Muscle of leg (tissue), 11 donors: ENCODE measurements around the gene NUDT14. TPM values are rescaled to one million over a fixed set of nuclear protein-coding genes. Genes with fewer than 3 reads are reported as not detected.

Experiments
- DNase-seq: peaks from one replicate; pipeline ENCODE4 v3.0.0; 2013
- H3K27ac ChIP-seq: one replicate; pipeline ENCODE4 v1.5.1; 2013; ENCODE audit warnings: mild to moderate bottlenecking, low read length, control low read depth
- H3K27me3 ChIP-seq: one replicate; pipeline ENCODE4 v1.6.1; 2013; ENCODE audit warnings: low read length; ENCODE audit not compliant: control insufficient read depth, insufficient read depth
- H3K36me3 ChIP-seq: one replicate; pipeline ENCODE4 v1.6.1; 2013; ENCODE audit warnings: low read length; ENCODE audit not compliant: control insufficient read depth, insufficient read depth
- H3K4me1 ChIP-seq: one replicate; pipeline ENCODE4 v1.6.1; 2013; ENCODE audit warnings: low read length; ENCODE audit not compliant: control insufficient read depth, insufficient read depth
- H3K4me3 ChIP-seq: one replicate; pipeline ENCODE4 v1.5.1; 2013; ENCODE audit warnings: low read length, control low read depth
- H3K9me3 ChIP-seq: replicated peaks from 2 replicates; pipeline ENCODE4 v1.6.1; 2013; ENCODE audit warnings: low read depth, low read length; ENCODE audit not compliant: control insufficient read depth
- WGBS: methylation state at CpG from one replicate; pipeline ENCODE4 v1.1.5; 2013; ENCODE audit warnings: missing lambda C conversion rate; ENCODE audit not compliant: insufficient coverage; 5-methylcytosine and 5-hydroxymethylcytosine counted together
- polyA plus RNA-seq, 8 donors: library from polyadenylated mRNA; unstranded; fragments of 120-200 nt; gene quantifications; one replicate each; pipeline versions ENCODE4 v1.2.1 to v1.2.3, GENCODE V29; 2013; ENCODE audit warnings: inconsistent platforms in 1 of 8, low replicate concordance in 1 of 8; ENCODE audit not compliant: insufficient read length in 8 of 8, insufficient read depth in 1 of 8
- total RNA-seq: library from RNA; stranded (reverse); fragments of 120-200 nt; gene quantifications from one replicate; pipeline ENCODE4 v1.2.4, GENCODE V29; 2013

The NUDT14 gene
- total and polyA plus RNA-seq, 9 donors = 10.5 to 22.8 (median 16.1) TPM

DNA sequence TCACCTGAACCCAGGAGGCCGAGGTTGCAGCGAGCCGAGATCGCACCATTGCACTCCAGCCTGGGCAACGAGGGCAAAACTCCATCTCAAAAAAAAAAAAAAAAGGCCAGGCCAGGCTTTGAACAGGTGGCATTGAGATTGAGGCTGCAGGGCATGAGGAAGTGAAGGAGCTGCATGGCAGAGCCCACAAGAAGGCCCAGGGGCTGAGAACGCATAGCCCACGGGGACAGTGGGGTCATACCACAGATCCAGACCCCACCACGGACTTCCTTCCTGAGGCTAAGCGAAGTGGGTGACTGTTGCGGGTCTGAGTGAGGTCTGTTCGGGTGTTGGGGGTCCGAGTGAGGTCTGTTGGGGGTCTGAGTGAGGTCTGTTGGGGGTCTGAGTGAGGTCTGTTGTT is 20.3 kb downstream of the NUDT14 start:
- 75% methylated on average over 5 of the region's 12 CpGs for whole genome bisulfite sequencing
- H3K4me3 ChIP-seq = no peak overlapping the region
- H3K27me3 ChIP-seq = no peaks in the 10 kb centered on the region
- peaks cover under 1% of the 10 kb centered on the region for H3K36me3 ChIP-seq
- no peak for DNase-seq
- peaks cover 39% of the 10 kb centered on the region for H3K4me1 ChIP-seq
- no peak overlapping the region for H3K27ac ChIP-seq
- H3K9me3 ChIP-seq = no peaks in the 10 kb centered on the region

DNA sequence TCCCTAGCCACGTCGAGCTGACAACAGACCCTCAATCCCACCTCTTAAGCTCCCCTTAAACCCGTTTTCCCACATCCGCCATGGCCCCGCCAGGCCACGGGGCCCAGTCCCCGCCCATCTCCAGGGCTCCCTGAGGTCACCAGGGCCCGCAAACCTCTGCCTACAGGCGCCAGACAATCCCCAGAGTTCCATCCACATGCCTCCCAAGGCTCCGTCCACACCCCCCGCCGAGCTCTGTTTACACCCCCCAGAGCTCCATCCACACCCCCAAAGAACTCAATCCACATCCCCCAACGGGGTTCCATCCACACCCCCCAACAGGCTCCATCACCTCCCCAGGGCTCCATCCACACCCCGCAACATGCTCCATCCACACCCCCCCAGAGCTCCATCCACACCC is 21.8 kb downstream of the NUDT14 start:
- WGBS = 77% methylated on average over 10 of the region's 14 CpGs
- Histone ChIP-seq H3K4me3 (no peak overlapping the region), H3K4me1 (peaks cover 31% of the 10 kb centered on the region), H3K27me3 (no peaks in the 10 kb centered on the region), H3K27ac (no peak overlapping the region), H3K9me3 (no peaks in the 10 kb centered on the region), H3K36me3 (peaks cover 6% of the 10 kb centered on the region)
- no peak for DNase-seq

DNA sequence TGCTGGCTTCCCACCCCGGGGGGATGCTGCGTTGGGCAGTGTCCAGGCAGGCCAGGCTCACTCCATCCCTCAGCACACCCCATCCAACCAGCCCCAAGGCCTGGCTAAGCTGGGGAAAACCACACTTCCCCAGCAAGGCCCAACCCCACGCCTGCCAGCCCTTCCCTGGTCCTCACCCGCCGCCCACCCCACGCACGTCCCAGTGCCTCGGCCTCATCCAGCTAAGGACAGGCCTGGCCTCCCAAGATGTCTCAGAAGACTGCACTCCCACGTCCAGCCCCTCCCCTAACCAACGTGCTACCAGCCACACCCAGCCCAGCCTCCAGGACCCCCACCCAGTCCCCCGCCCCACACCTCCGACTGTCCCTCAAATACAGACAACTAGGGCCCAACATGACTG is 22.3 kb downstream of the NUDT14 start:
- H3K4me3 ChIP-seq = no peak overlapping the region
- 65% methylated on average over 11 of the region's 12 CpGs for WGBS
- no peaks in the 10 kb centered on the region for H3K9me3 ChIP-seq
- H3K27ac ChIP-seq = no peak overlapping the region
- peaks cover 34% of the 10 kb centered on the region for H3K4me1 ChIP-seq
- H3K36me3 ChIP-seq = peaks cover 6% of the 10 kb centered on the region
- DNase-seq = no peak
- no peaks in the 10 kb centered on the region for H3K27me3 ChIP-seq

DNA sequence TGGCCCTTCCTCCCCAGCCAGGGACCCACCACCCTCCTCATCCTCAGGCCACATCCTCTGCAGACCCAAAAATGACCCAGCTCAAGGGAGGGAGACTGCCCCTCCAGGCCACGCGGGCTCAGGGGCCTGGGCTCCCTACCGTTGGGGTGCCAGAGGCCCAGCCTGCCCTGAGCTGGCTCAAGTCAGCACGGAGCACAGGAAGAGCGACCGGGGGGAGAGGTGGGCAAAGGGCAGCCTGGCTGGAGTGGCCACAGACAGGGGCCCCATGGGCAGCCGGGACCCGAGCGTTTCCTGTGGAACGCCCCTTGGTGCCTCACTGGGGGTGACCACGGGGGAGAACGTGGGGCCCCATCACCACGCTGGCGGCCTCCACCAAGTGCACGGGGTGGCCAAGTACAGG is 23.2 kb downstream of the NUDT14 start:
- 84% methylated on average over 15 of the region's 15 CpGs for WGBS
- Histone ChIP-seq H3K9me3 (no peaks in the 10 kb centered on the region), H3K4me3 (no peak overlapping the region), H3K36me3 (peaks cover 6% of the 10 kb centered on the region), H3K4me1 (peaks cover 34% of the 10 kb centered on the region), H3K27me3 (no peaks in the 10 kb centered on the region), H3K27ac (no peak overlapping the region)
- DNase-seq = no peak

DNA sequence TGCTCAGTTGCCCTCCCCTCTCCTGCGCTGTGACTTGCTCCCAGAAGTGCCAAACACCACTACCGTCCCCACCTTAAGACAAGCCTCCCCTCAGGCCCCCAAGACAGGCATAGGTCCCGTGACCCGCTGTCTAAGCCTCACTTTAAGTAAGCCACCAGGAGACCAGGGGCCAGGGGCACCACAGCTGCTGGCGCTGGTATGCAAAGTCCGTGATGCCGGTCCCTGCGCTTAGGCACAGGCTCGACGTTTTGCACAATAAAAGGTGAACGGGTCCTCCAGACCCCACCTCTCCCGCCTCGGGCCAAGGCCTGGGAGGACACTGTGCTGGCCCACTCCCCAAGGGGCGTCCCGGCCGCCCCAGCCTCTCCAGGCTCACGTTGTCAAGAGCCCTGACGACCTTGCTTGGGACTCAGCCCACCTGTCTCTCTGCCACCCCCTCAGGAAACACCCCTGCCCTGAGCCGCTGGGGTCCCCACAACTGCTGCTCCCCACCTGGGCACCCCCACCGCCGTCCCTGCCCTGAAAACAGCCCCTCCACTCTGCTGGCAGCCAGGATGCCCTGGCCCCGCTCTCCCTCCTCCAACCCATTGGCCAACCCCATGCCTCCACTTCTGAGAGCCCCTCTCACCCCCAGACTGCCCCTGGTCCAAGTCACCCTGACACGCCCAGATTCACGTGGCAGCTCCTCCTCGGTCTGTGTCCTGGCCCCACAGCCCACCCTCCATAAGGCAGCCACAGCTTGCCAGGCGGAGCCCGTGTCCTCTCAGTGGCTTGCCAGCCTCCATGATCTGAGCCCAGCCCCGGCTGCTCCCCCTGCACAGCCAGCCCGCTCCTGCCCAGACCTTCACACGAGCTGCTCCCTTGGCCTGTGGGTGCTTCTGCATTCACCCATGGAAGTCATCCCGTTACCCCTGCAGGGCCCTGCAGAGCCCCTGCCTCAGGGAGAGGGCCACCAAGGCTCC is 24.4 kb downstream of the NUDT14 start:
- Histone ChIP-seq H3K4me1 (peaks cover 43% of the 10 kb centered on the region), H3K27ac (no peak overlapping the region), H3K9me3 (no peaks in the 10 kb centered on the region), H3K4me3 (no peak overlapping the region), H3K27me3 (no peaks in the 10 kb centered on the region), H3K36me3 (peaks cover 8% of the 10 kb centered on the region)
- DNase-seq = no peak
- 66% methylated on average over 31 of the region's 31 CpGs for WGBS

DNA sequence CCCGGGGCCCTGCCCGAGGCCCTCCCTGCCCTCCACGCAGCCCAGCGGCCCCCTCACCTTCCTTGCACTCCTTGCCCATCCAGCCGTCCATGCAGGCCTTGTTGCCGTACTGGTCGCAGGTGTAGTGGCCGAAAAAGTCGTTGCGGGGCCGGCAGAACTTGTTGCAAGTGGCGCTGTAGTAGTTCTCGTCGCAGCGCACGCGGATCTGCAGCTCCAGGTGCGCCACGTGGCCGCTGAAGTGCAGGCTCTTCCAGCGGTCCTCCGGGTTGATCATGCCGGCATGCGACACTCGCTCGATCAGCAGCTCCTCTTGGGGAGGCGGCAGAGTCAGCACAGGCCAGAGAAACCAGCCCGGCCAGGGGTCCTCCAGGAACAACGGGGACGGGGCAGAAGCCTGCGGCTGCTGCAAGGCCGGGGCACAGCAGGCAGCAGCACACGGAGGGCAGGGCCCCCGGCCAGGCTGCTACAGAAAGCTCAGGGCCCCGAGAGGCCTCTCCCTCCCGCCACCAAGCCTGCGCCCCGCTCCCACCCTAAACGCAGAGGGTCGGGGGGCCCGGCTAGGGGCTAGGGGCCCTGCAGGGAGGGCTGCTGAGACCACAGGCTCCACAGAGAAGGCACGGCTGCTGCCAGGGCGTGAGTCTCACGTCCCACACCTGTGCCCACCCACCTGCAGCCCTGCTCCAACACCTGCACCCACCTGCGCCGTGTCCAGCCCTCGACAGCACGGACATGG is 25.3 kb downstream of the NUDT14 start:
- no peaks in the 10 kb centered on the region for H3K9me3 ChIP-seq
- no peak for DNase-seq
- WGBS = 60% methylated on average over 48 of the region's 48 CpGs

DNA sequence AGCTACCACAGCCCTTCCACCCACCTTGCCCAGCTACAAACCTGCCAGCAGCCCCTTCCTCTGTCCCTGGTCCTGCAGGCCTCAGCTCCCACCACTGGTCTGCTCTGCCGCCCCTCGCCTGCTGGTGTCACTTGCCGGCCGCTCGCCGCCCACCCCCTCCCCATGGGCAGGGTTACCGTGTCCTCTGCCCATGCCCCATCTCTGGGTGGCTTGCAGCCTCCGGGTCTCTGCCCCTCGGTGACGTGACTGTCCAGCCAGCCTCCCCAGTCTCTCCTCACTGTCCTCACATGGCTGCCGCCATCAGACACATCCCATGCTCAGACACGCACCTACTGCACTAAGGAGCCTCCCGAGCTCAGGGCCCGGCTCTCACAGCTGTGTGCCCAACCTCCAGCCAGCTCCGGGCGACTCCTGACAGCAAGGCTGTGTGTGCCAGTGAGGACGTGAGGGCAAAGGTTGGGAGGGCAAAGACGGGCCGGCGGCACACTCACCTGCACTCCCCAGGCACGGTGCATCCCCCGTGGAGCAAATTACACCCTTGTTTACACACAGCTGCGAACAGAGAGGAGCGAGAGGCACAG is 26.0 kb downstream of the NUDT14 start:
- Histone ChIP-seq H3K27me3 (no peaks in the 10 kb centered on the region), H3K27ac (no peak overlapping the region), H3K4me1 (peaks cover 48% of the 10 kb centered on the region), H3K36me3 (peaks cover 18% of the 10 kb centered on the region), H3K4me3 (no peak overlapping the region), H3K9me3 (no peaks in the 10 kb centered on the region)
- 75% methylated on average over 22 of the region's 24 CpGs for WGBS
- no peak for DNase-seq

More for the DNA sequence above, 25.3 kb downstream of the NUDT14 start:
- H3K36me3 ChIP-seq = peaks cover 14% of the 10 kb centered on the region
- H3K27me3 ChIP-seq = no peaks in the 10 kb centered on the region
- peaks cover 48% of the 10 kb centered on the region for H3K4me1 ChIP-seq
- no peak overlapping the region for H3K4me3 ChIP-seq
- no peak overlapping the region for H3K27ac ChIP-seq

DNA sequence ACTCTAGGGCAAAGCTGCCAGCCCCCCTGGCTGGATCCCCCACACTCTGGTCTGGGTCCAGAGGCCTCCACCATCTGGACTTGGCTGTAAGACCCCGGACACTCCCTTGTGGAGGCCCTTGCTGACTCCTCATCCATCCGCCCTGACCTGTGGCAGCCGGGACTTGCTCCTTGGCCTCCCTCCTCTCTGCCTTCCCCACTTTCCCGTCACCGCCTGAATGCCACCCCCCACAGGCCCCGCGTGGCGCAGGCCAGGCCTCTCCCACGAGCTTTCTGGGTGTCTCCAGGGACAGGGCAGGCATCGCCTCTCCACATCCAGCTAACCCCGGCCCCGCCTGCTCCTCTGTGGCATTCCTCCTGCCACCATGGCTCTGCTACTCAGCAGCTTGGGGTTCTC is 26.6 kb downstream of the NUDT14 start:
- Histone ChIP-seq H3K27ac (peak overlapping the region; percentile 89), H3K4me1 (peaks cover 48% of the 10 kb centered on the region), H3K9me3 (no peaks in the 10 kb centered on the region), H3K27me3 (no peaks in the 10 kb centered on the region), H3K36me3 (peaks cover 20% of the 10 kb centered on the region), H3K4me3 (no peak overlapping the region)
- DNase-seq = no peak
- 64% methylated on average over 12 of the region's 12 CpGs for WGBS

DNA sequence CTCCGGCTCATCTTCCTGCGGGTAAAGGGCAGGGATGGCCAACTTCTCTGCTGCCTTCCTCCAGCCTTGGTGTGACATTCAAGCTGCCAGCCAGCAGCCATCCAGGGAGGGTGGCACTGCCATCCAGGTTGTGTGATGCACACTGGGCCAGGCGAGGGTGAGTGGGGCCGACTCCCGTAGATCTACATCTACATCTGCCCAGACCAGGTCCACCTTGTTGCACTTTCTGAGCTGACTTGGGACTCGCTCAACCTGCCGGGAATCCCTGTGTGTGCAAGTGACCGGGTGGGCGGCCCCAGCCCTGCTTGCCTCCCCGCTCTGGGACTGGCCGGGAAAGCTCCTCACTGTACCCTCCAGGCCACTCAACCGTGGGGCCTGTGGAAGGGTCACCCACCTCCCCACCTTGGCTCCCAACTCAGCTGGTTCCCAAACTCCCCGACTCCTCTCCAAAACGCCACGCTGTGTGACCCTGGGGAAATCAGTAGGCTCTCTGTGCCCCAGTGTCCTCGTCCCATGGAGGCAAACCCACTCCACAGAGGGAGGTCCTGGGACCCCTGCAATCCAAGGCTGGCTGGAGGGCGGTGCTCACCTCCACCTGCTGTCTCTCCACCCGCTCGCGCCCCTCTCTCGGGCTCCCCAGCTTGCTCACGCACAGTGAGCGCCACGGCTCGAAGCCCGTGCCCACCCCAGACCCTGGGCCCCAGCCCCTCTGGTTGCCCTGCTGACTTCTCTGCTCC is 27.2 kb downstream of the NUDT14 start:
- H3K4me3 ChIP-seq = no peak overlapping the region
- H3K4me1 ChIP-seq = peaks cover 48% of the 10 kb centered on the region
- H3K27ac ChIP-seq = peak overlapping the region; percentile 89
- DNase-seq = no peak
- no peaks in the 10 kb centered on the region for H3K9me3 ChIP-seq
- H3K27me3 ChIP-seq = no peaks in the 10 kb centered on the region
- peaks cover 20% of the 10 kb centered on the region for H3K36me3 ChIP-seq
- WGBS = 83% methylated on average over 25 of the region's 26 CpGs
